Activated CD4-positive, alpha-beta T cell treated with anti-CD3 and anti-CD28 coated beads, Interleukin-2, amount 50 U/mL, for 48 hours (primary cell): ENCODE results near the gene ACBD4.

Experiments used
- DNase-seq, 2 experiments: peaks; one replicate each; pipeline ENCODE4 v3.0.0-alpha.2; 2020

ACBD4 gene

GRCh38 chr17:45138911-45139532 lies 3.5 kb downstream of the ACBD4 start:
- DNase-seq: no peak

- no peak for DNase-seq
Observed at GRCh38 chr17:45139533-45139920, 4.0 kb downstream of the ACBD4 start.

- no peak for DNase-seq
Observed at GRCh38 chr17:45143094-45143670, 7.7 kb downstream of the ACBD4 start.

GRCh38 chr17:45143767-45144198 lies 8.3 kb downstream of the ACBD4 start:
- DNase-seq: peak; percentile 43 to 54

- peak; percentile 39 to 46 for DNase-seq
Observed at GRCh38 chr17:45144199-45145034, 8.9 kb downstream of the ACBD4 start.

GRCh38 chr17:45145035-45145389 lies 9.5 kb downstream of the ACBD4 start:
- no peak for DNase-seq

GRCh38 chr17:45146166-45146565 lies 10.7 kb downstream of the ACBD4 start:
- no peak for DNase-seq

GRCh38 chr17:45146592-45146889 lies 11.1 kb downstream of the ACBD4 start:
- no peak for DNase-seq

GRCh38 chr17:45146890-45147580 lies 11.5 kb downstream of the ACBD4 start:
- DNase-seq: no peak

GRCh38 chr17:45147581-45148182 lies 12.2 kb downstream of the ACBD4 start:
- peak; percentile 81 to 84 for DNase-seq

GRCh38 chr17:45148183-45149036 lies 12.9 kb downstream of the ACBD4 start, which contains the start of gene HEXIM1:
HEXIM1 (plus strand) TSS chr17:45148475; CDS start chr17:45149191, 716 bp downstream.
- DNase-seq: peak; percentile 97 to 98

- peak; percentile 76 to 84 for DNase-seq
Observed at GRCh38 chr17:45149037-45149668, 13.7 kb downstream of the ACBD4 start.

- DNase-seq: peak; percentile 53 to 60
Observed at GRCh38 chr17:45149669-45150664, 14.5 kb downstream of the ACBD4 start.

GRCh38 chr17:45150911-45151809 lies 15.7 kb downstream of the ACBD4 start:
- DNase-seq: no peak

GRCh38 chr17:45155029-45155428 lies 19.5 kb downstream of the ACBD4 start:
- DNase-seq: no peak

- no peak for DNase-seq
Observed at GRCh38 chr17:45155483-45155882, 20.0 kb downstream of the ACBD4 start.

GRCh38 chr17:45156242-45156641 lies 20.8 kb downstream of the ACBD4 start:
- no peak for DNase-seq

GRCh38 chr17:45160447-45161287 lies 25.2 kb downstream of the ACBD4 start:
- peak; percentile 57 to 62 for DNase-seq
